ENCODE results near the gene TSPAN14.

- TF ChIP-seq CTCF (IDR thresholded peaks at IDR 0.05; ENCODE audit: low read length), result no peak
- TF ChIP-seq EZH2 (IDR thresholded peaks at IDR 0.05; ENCODE audit: borderline replicate concordance, low read length), result no peak
These were observed 42.8 kb upstream of the TSPAN14 start for GRCh38 chr10:80411267-80411668.

Measured in OCI-LY1 (cell line).